Vagina (tissue), 2 donors: Measurements from ENCODE around the gene TLCD2. TPM values are rescaled to one million over a fixed set of nuclear protein-coding genes. Genes with fewer than 3 reads are reported as not detected.
"Not testable (repeated sequence)": the region's sequence is repeated elsewhere in the genome, so short reads cannot be mapped to it uniquely, and the experiment has no call there.

ENCODE experiments used
- DNase-seq, 2 donors: peaks; one replicate each; pipeline ENCODE4 v3.0.0-alpha.2; 2017; ENCODE audit errors: extremely low spot score in 2 of 2
- H3K27ac ChIP-seq: fragments of 200-600 bp; sonication (generic); one replicate; pipeline ENCODE4 v1.5.1; 2019
- H3K27me3 ChIP-seq: fragments of 200-600 bp; sonication (generic); one replicate; pipeline ENCODE4 v1.5.1; 2019
- H3K36me3 ChIP-seq, 2 donors: fragments of 200-600 bp; sonication (generic); one replicate each; pipeline ENCODE4 v1.5.1; 2017 to 2019
- H3K4me1 ChIP-seq: fragments of 200-600 bp; sonication (generic); one replicate; pipeline ENCODE4 v1.5.1; 2019
- H3K4me3 ChIP-seq, 2 donors: fragments of 200-600 bp; sonication (generic); 1 replicate in 1 of 2; 2 replicates in 1 of 2; pipeline ENCODE4 v1.5.1; 2016 to 2019
- H3K9me3 ChIP-seq: fragments of 200-600 bp; sonication (generic); one replicate; pipeline ENCODE4 v1.5.1; 2019
- POLR2A ChIP-seq, 2 donors: fragments of 450-650 bp; IDR thresholded peaks; one replicate each; pipeline ENCODE4 v1.6.1; 2017; ENCODE audit warnings: antibody characterized with exemption in 2 of 2, mild to moderate bottlenecking in 2 of 2, moderate library complexity in 2 of 2
- POLR2AphosphoS5 ChIP-seq, 2 donors: sonication (generic); formaldehyde crosslinking; IDR thresholded peaks; one replicate each; pipeline ENCODE4 v1.9.0; 2017; ENCODE audit warnings: antibody characterized with exemption in 2 of 2, mild to moderate bottlenecking in 2 of 2, low read depth in 1 of 2; ENCODE audit not compliant: insufficient read depth in 1 of 2
- intact Hi-C: fragments of 100-400 bp; cut with DNase I; formaldehyde crosslinking; loops from one replicate; pipeline ENCODE4 v1.15.1; 2023
- total RNA-seq: library from RNA; depleted of rRNA; stranded (reverse); fragments of >200 nt; gene quantifications from one replicate; pipeline ENCODE4 v1.2.3, GENCODE V29; 2016
- TF ChIP-seq, protein P1 (sequence below), 3 experiments: fragments of 450-650 bp in 2 of 3; fragments of 200-600 bp in 1 of 3; sonication (generic) in 1 of 3; IDR thresholded peaks; one replicate each; pipeline ENCODE4 v1.5.1; 2017 to 2019; ENCODE audit warnings: antibody characterized with exemption in 3 of 3, mild to moderate bottlenecking in 2 of 3, moderate library complexity in 2 of 3

The TLCD2 gene
- total RNA-seq, 1 donor from 2014 or later = 10.8 TPM

DNA sequence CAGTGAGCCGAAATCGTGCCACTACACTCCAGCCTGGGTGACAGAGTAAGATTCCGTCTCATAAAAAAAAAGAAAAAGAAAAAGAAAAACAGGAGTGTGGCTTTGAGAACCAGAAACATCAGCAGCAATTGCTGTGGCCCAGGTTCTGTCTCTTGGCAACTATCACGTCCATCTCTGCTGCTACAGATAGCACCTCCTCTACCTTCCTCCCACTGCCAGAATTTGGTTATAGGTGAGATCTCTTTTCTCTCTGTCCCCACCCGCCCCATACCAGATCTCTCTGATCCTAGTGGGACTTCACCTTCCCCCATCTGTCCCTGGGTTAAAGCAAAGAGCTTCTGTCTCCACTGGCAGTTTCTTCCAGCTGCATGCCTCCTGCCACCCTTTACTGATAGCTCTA is 3.1 kb downstream of the TLCD2 start:
- H3K4me3 ChIP-seq = no peak overlapping the region
- TF ChIP-seq POLR2AphosphoS5 (IDR thresholded peaks at IDR 0.05; ENCODE audit: insufficient read depth in 1 of 2, low read depth in 1 of 2) = no peak
- TF ChIP-seq, protein P1, sequence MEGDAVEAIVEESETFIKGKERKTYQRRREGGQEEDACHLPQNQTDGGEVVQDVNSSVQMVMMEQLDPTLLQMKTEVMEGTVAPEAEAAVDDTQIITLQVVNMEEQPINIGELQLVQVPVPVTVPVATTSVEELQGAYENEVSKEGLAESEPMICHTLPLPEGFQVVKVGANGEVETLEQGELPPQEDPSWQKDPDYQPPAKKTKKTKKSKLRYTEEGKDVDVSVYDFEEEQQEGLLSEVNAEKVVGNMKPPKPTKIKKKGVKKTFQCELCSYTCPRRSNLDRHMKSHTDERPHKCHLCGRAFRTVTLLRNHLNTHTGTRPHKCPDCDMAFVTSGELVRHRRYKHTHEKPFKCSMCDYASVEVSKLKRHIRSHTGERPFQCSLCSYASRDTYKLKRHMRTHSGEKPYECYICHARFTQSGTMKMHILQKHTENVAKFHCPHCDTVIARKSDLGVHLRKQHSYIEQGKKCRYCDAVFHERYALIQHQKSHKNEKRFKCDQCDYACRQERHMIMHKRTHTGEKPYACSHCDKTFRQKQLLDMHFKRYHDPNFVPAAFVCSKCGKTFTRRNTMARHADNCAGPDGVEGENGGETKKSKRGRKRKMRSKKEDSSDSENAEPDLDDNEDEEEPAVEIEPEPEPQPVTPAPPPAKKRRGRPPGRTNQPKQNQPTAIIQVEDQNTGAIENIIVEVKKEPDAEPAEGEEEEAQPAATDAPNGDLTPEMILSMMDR (IDR thresholded peaks at IDR 0.05) = no peak
- no peak for TF ChIP-seq POLR2A (IDR thresholded peaks at IDR 0.05)
- H3K4me1 ChIP-seq = peaks cover 22% of the 10 kb centered on the region
- H3K27ac ChIP-seq = no peak overlapping the region
- H3K27me3 ChIP-seq = no peaks in the 10 kb centered on the region
- peaks cover 0 to 4% of the 10 kb centered on the region in 2 donors for H3K36me3 ChIP-seq
- no peak for DNase-seq
- no peaks in the 10 kb centered on the region for H3K9me3 ChIP-seq
- intact Hi-C loops = no loop called here

DNA sequence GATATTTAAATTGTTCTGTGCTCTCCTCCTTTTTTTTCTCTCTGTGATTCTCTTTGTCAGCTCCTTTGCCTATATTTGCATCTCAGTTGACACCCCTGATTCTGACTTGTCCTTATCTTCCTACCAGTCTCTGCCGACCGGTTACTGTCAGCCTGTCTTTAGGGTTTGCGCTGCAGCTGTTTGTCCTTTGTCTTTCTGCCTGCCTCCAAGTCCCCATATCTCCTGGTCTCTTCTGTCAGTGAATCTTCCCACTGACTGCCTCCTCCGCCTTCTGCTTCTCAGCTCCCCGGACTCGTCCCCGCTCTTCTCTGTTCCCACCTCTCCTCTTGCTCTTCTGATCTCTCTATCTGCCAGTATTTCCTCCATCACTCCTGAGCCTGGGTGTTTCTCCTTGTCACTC is 5.2 kb downstream of the TLCD2 start:
- no peak overlapping the region for H3K27ac ChIP-seq
- no peaks in the 10 kb centered on the region for H3K9me3 ChIP-seq
- TF ChIP-seq POLR2AphosphoS5 (IDR thresholded peaks at IDR 0.05; ENCODE audit: insufficient read depth in 1 of 2, low read depth in 1 of 2) = no peak
- no peak for TF ChIP-seq POLR2A (IDR thresholded peaks at IDR 0.05)
- TF ChIP-seq, protein P1 (IDR thresholded peaks at IDR 0.05) = no peak
- H3K4me3 ChIP-seq = no peak overlapping the region
- peaks cover 13% of the 10 kb centered on the region for H3K4me1 ChIP-seq
- H3K27me3 ChIP-seq = no peaks in the 10 kb centered on the region
- no peaks in the 10 kb centered on the region for H3K36me3 ChIP-seq
- DNase-seq = no peak
- intact Hi-C loops = no loop called here

DNA sequence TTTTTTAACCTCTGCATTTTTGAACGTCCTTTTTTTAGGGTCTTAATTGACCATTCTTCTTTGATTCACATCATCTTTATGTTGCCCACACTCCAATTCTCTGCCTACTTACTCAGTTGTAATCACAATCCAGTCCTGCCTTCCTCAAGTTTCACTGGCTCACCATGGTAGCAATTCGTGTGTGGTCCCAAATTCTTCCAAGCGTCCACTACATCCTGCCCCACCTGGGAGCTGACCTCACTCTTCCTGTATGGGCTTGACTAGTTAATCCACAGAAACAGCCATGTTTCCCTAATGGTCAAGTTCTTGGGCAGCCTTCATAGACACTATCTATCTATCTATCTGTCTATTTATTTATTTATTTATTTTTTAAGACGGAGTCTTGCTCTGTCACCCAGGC is 7.1 kb downstream of the TLCD2 start:
- DNase-seq = no peak
- intact Hi-C loops = no loop called here
- H3K27me3 ChIP-seq = no peaks in the 10 kb centered on the region
- H3K27ac ChIP-seq = no peak overlapping the region
- no peaks in the 10 kb centered on the region for H3K4me1 ChIP-seq
- H3K36me3 ChIP-seq = no peaks in the 10 kb centered on the region
- TF ChIP-seq POLR2A (IDR thresholded peaks at IDR 0.05) (no peak), POLR2AphosphoS5 (IDR thresholded peaks at IDR 0.05; ENCODE audit: insufficient read depth in 1 of 2, low read depth in 1 of 2) (no peak)
- TF ChIP-seq, protein P1 (IDR thresholded peaks at IDR 0.05) = no peak
- no peak overlapping the region for H3K4me3 ChIP-seq
- no peaks in the 10 kb centered on the region for H3K9me3 ChIP-seq

DNA sequence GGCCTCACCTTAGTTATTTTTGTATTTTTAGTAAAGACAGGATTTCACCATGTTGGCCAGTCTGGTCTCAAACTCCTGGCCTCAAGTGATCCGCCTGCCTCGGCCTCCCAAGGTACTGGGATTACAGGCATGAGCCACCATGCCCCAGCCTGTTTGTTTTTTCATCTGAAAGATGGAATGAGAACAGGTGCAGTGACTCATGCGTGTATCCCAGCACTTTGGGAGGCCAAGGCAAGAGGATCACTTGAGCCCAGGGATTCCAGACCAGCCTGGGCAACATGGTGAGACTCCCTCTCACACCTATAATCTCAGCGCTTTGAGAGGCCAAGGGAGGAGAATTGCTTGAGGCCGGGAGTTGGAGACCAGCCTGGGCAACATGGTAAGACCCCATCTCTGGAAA is 10.3 kb downstream of the TLCD2 start:
- DNase-seq, intact Hi-C loops, H3K27me3 ChIP-seq, H3K4me3 ChIP-seq, H3K27ac ChIP-seq, H3K36me3 ChIP-seq, H3K9me3 ChIP-seq, H3K4me1 ChIP-seq: not testable (repeated sequence)

DNA sequence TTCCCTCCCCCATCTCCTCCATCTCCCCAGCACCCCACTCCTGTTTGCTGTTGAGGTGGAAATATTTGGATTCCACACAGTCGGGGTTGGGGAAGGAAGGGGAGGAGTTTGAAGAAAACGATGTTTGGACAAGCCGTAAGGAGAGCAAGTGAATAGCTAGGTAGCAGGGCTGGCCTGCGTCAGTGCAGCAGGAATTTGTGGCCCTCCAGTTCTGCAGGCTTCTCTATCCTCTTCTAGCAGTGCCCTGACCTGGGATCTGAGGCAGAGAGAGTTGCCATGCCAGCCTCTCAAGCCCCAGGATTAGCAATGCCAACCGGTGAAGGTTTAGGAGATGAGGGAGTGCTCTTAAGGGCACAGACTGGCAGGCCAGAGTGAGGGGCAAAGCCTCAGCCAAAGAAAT is 12.5 kb downstream of the TLCD2 start:
- H3K9me3 ChIP-seq = no peaks in the 10 kb centered on the region
- H3K36me3 ChIP-seq = no peaks in the 10 kb centered on the region
- no peaks in the 10 kb centered on the region for H3K27me3 ChIP-seq

More for the DNA sequence above, 12.5 kb downstream of the TLCD2 start:
- no peak for DNase-seq
- no peaks in the 10 kb centered on the region for H3K4me1 ChIP-seq
- TF ChIP-seq POLR2AphosphoS5 (IDR thresholded peaks at IDR 0.05; ENCODE audit: insufficient read depth in 1 of 2, low read depth in 1 of 2) (no peak), POLR2A (IDR thresholded peaks at IDR 0.05) (no peak)
- TF ChIP-seq, protein P1 (IDR thresholded peaks at IDR 0.05) = no peak
- intact Hi-C loops = no loop called here
- no peak overlapping the region for H3K27ac ChIP-seq
- H3K4me3 ChIP-seq = no peak overlapping the region
